ENCODE measurements around the gene DND1.
A peak's percentile ranks its signal among the peaks of the same experiment; 100 is the strongest.
"Not testable (repeated sequence)": the region's sequence is repeated elsewhere in the genome, so short reads cannot be mapped to it uniquely, and the experiment has no call there.

DND1 gene

GRCh38 chr5:140673187-140673976 lies at the start of gene DND1:
Gene DND1, minus strand, starts transcription at chr5:140673576. Its CDS starts 34 bp downstream, at chr5:140673542.
- no peak within 1 kb of the TSS for H3K4me3 ChIP-seq (ENCODE audit: low read length)

GRCh38 chr5:140721395-140721794 lies 48.0 kb upstream of the DND1 start:
- H3K4me3 ChIP-seq (ENCODE audit: low read length); H3K27me3 ChIP-seq (ENCODE audit: control insufficient read depth, insufficient read depth, low read length); H3K9me3 ChIP-seq (ENCODE audit: control insufficient read depth, low read length); H3K4me1 ChIP-seq (ENCODE audit: control insufficient read depth, insufficient read depth, low read length); H3K36me3 ChIP-seq (ENCODE audit: control insufficient read depth, insufficient read depth, low read length); H3K9ac ChIP-seq (ENCODE audit: low read length): not testable (repeated sequence)

More at GRCh38 chr5:140673187-140673976, at the start of gene DND1:
- Histone ChIP-seq H3K9me3 (ENCODE audit: control insufficient read depth, low read length) (no peaks in the 10 kb centered on the region), H3K36me3 (ENCODE audit: control insufficient read depth, insufficient read depth, low read length) (peaks cover 17% of the 10 kb centered on the region), H3K9ac (ENCODE audit: low read length) (no peak within 1 kb of the TSS), H3K27me3 (ENCODE audit: control insufficient read depth, insufficient read depth, low read length) (no peaks in the 10 kb centered on the region), H3K4me1 (ENCODE audit: control insufficient read depth, insufficient read depth, low read length) (peaks cover 13% of the 10 kb centered on the region)

GRCh38 chr5:140720738-140721137 lies 47.4 kb upstream of the DND1 start:
- H3K36me3 ChIP-seq (ENCODE audit: control insufficient read depth, insufficient read depth, low read length); H3K9me3 ChIP-seq (ENCODE audit: control insufficient read depth, low read length); H3K4me1 ChIP-seq (ENCODE audit: control insufficient read depth, insufficient read depth, low read length); H3K27me3 ChIP-seq (ENCODE audit: control insufficient read depth, insufficient read depth, low read length); H3K9ac ChIP-seq (ENCODE audit: low read length); H3K4me3 ChIP-seq (ENCODE audit: low read length): not testable (repeated sequence)

GRCh38 chr5:140718266-140718592 lies 44.9 kb upstream of the DND1 start:
- H3K27me3 ChIP-seq (ENCODE audit: control insufficient read depth, insufficient read depth, low read length): no peaks in the 10 kb centered on the region
- peak overlapping the region; percentile 38 for H3K4me3 ChIP-seq (ENCODE audit: low read length)
- H3K4me1 ChIP-seq (ENCODE audit: control insufficient read depth, insufficient read depth, low read length): peaks cover 3% of the 10 kb centered on the region
- peak overlapping the region; percentile 73 for H3K9ac ChIP-seq (ENCODE audit: low read length)
- H3K36me3 ChIP-seq (ENCODE audit: control insufficient read depth, insufficient read depth, low read length): no peaks in the 10 kb centered on the region
- no peaks in the 10 kb centered on the region for H3K9me3 ChIP-seq (ENCODE audit: control insufficient read depth, low read length)

- H3K9ac ChIP-seq (ENCODE audit: low read length); H3K4me1 ChIP-seq (ENCODE audit: control insufficient read depth, insufficient read depth, low read length); H3K4me3 ChIP-seq (ENCODE audit: low read length); H3K27me3 ChIP-seq (ENCODE audit: control insufficient read depth, insufficient read depth, low read length); H3K9me3 ChIP-seq (ENCODE audit: control insufficient read depth, low read length); H3K36me3 ChIP-seq (ENCODE audit: control insufficient read depth, insufficient read depth, low read length): not testable (repeated sequence)
Observed at GRCh38 chr5:140716238-140716637, 42.9 kb upstream of the DND1 start.

GRCh38 chr5:140713562-140714094 lies 40.3 kb upstream of the DND1 start:
- Histone ChIP-seq H3K4me3 (ENCODE audit: low read length) (no peak overlapping the region), H3K4me1 (ENCODE audit: control insufficient read depth, insufficient read depth, low read length) (peaks cover 3% of the 10 kb centered on the region), H3K27me3 (ENCODE audit: control insufficient read depth, insufficient read depth, low read length) (no peaks in the 10 kb centered on the region), H3K36me3 (ENCODE audit: control insufficient read depth, insufficient read depth, low read length) (no peaks in the 10 kb centered on the region), H3K9me3 (ENCODE audit: control insufficient read depth, low read length) (no peaks in the 10 kb centered on the region), H3K9ac (ENCODE audit: low read length) (no peak overlapping the region)

GRCh38 chr5:140711794-140712193 lies 38.4 kb upstream of the DND1 start:
- Histone ChIP-seq H3K9ac (ENCODE audit: low read length) (no peak overlapping the region), H3K36me3 (ENCODE audit: control insufficient read depth, insufficient read depth, low read length) (no peaks in the 10 kb centered on the region), H3K27me3 (ENCODE audit: control insufficient read depth, insufficient read depth, low read length) (no peaks in the 10 kb centered on the region), H3K4me3 (ENCODE audit: low read length) (no peak overlapping the region), H3K4me1 (ENCODE audit: control insufficient read depth, insufficient read depth, low read length) (no peaks in the 10 kb centered on the region), H3K9me3 (ENCODE audit: control insufficient read depth, low read length) (no peaks in the 10 kb centered on the region)

GRCh38 chr5:140710899-140711552 lies 37.6 kb upstream of the DND1 start:
- Histone ChIP-seq H3K9me3 (ENCODE audit: control insufficient read depth, low read length) (no peaks in the 10 kb centered on the region), H3K36me3 (ENCODE audit: control insufficient read depth, insufficient read depth, low read length) (no peaks in the 10 kb centered on the region), H3K4me1 (ENCODE audit: control insufficient read depth, insufficient read depth, low read length) (no peaks in the 10 kb centered on the region), H3K4me3 (ENCODE audit: low read length) (peak overlapping the region; percentile 95), H3K9ac (ENCODE audit: low read length) (peak overlapping the region; percentile 89), H3K27me3 (ENCODE audit: control insufficient read depth, insufficient read depth, low read length) (no peaks in the 10 kb centered on the region)

GRCh38 chr5:140708787-140709186 lies 35.4 kb upstream of the DND1 start:
- not testable (repeated sequence) for H3K9ac ChIP-seq (ENCODE audit: low read length); H3K4me1 ChIP-seq (ENCODE audit: control insufficient read depth, insufficient read depth, low read length); H3K36me3 ChIP-seq (ENCODE audit: control insufficient read depth, insufficient read depth, low read length); H3K27me3 ChIP-seq (ENCODE audit: control insufficient read depth, insufficient read depth, low read length); H3K9me3 ChIP-seq (ENCODE audit: control insufficient read depth, low read length); H3K4me3 ChIP-seq (ENCODE audit: low read length)

GRCh38 chr5:140707812-140708211 lies 34.4 kb upstream of the DND1 start:
- no peaks in the 10 kb centered on the region for H3K27me3 ChIP-seq (ENCODE audit: control insufficient read depth, insufficient read depth, low read length)
- H3K9ac ChIP-seq (ENCODE audit: low read length): no peak overlapping the region
- no peaks in the 10 kb centered on the region for H3K36me3 ChIP-seq (ENCODE audit: control insufficient read depth, insufficient read depth, low read length)
- no peak overlapping the region for H3K4me3 ChIP-seq (ENCODE audit: low read length)
- no peaks in the 10 kb centered on the region for H3K4me1 ChIP-seq (ENCODE audit: control insufficient read depth, insufficient read depth, low read length)
- no peaks in the 10 kb centered on the region for H3K9me3 ChIP-seq (ENCODE audit: control insufficient read depth, low read length)

GRCh38 chr5:140700177-140701144 lies 27.1 kb upstream of the DND1 start, which contains the start of gene ZMAT2:
Gene ZMAT2, plus strand, starts transcription at chr5:140700447. Its CDS starts 14 bp downstream, at chr5:140700461.
- peaks cover 20% of the 10 kb centered on the region for H3K36me3 ChIP-seq (ENCODE audit: control insufficient read depth, insufficient read depth, low read length)
- no peaks in the 10 kb centered on the region for H3K27me3 ChIP-seq (ENCODE audit: control insufficient read depth, insufficient read depth, low read length)
- H3K9me3 ChIP-seq (ENCODE audit: control insufficient read depth, low read length): no peaks in the 10 kb centered on the region
- peak within 1 kb of the TSS; percentile 80 for H3K4me3 ChIP-seq (ENCODE audit: low read length)
- H3K4me1 ChIP-seq (ENCODE audit: control insufficient read depth, insufficient read depth, low read length): peaks cover 11% of the 10 kb centered on the region
- H3K9ac ChIP-seq (ENCODE audit: low read length): peak within 1 kb of the TSS; percentile 89
